ENCODE measurements around the gene FOXP1.

FOXP1 gene

GRCh38 chr3:71251156-71251775 lies 332.3 kb downstream of the FOXP1 start:
- DNase-seq: no peak

- no peak for DNase-seq
Measured at GRCh38 chr3:71250026-71250425, 333.5 kb downstream of the FOXP1 start.

- no peak for DNase-seq
Measured at GRCh38 chr3:71247958-71248335, 335.6 kb downstream of the FOXP1 start.

- no peak for DNase-seq
Measured at GRCh38 chr3:71247221-71247957, 336.1 kb downstream of the FOXP1 start.

- DNase-seq: no peak
Measured at GRCh38 chr3:71245971-71246880, 337.3 kb downstream of the FOXP1 start.

GRCh38 chr3:71244826-71245488 lies 338.6 kb downstream of the FOXP1 start:
- no peak for DNase-seq

GRCh38 chr3:71244153-71244825 lies 339.2 kb downstream of the FOXP1 start:
- DNase-seq: no peak

GRCh38 chr3:71243229-71243628 lies 340.3 kb downstream of the FOXP1 start:
- no peak for DNase-seq

GRCh38 chr3:71241981-71242560 lies 341.5 kb downstream of the FOXP1 start:
- no peak for DNase-seq

GRCh38 chr3:71241246-71241901 lies 342.2 kb downstream of the FOXP1 start:
- no peak for DNase-seq

GRCh38 chr3:71240034-71240433 lies 343.5 kb downstream of the FOXP1 start:
- no peak for DNase-seq

- no peak for DNase-seq
Measured at GRCh38 chr3:71238355-71238757, 345.2 kb downstream of the FOXP1 start.

- DNase-seq: no peak
Measured at GRCh38 chr3:71237672-71238071, 345.9 kb downstream of the FOXP1 start.

GRCh38 chr3:71235846-71236245 lies 347.7 kb downstream of the FOXP1 start:
- no peak for DNase-seq

GRCh38 chr3:71232895-71233294 lies 350.6 kb downstream of the FOXP1 start:
- DNase-seq: no peak

- no peak for DNase-seq
Measured at GRCh38 chr3:71232175-71232679, 351.3 kb downstream of the FOXP1 start.

GRCh38 chr3:71231680-71232079 lies 351.8 kb downstream of the FOXP1 start:
- no peak for DNase-seq

- DNase-seq: no peak
Measured at GRCh38 chr3:71229905-71230657, 353.4 kb downstream of the FOXP1 start.

- no peak for DNase-seq
Measured at GRCh38 chr3:71228156-71228866, 355.2 kb downstream of the FOXP1 start.

GRCh38 chr3:71227270-71227661 lies 356.3 kb downstream of the FOXP1 start:
- DNase-seq: no peak

Measured in cortex of kidney (tissue), 1 donor.